Measurements from ENCODE around the gene KDM5C. TPM values are rescaled to one million over a fixed set of nuclear protein-coding genes. Genes with fewer than 3 reads are reported as not detected.

The KDM5C gene
- total RNA-seq, 6 experiments from 2014 or later = 57.9 to 65.9 (median 61.4) TPM

DNA sequence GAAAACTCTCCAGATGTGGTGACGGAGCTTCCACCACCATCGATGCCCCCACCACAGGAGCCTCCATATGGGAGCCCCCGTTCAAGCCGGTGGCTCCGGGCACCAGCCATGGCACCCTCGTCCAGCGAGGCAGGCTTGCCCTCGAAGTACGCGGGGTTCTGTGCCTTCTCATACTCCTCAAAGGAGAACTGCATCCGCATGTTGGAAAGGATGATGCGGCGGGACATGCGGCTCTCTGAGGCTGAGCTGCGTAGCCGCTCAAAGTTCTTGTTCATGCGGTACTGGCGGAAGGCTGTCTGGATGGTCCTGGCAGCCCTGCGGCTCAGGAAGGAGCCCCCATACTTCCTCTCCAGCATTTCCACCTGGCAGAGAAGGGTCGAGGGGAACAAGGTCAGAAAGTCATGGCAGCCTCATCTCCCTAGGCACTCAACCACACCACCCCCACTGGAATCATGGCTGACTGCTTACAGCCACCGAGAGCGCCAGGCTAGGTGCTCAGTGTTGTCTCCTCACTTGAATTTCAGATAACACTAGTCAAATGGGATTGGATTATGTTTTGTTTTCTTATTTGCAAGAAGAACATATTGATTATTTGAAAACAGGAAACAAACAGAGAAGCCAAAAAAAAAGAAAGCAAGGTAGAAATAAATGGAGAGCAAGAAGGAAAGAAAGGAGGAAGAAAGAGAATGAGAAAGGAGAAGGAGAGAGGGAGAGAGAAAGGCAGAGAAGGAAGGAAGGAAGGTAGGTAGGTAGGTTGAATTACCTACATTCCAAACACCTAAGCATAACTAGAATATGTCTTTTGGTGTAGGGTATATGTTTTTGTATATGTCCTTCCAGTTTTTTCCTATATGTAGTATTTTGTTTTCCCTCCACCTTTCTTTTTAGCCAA lies 29.8 kb upstream of the KDM5C start:
- no peaks in the 10 kb centered on the region for H3K4me1 Mint-ChIP-seq (ENCODE audit: low read depth)
- H3K4me3 Mint-ChIP-seq = no peak overlapping the region
- H3K27ac Mint-ChIP-seq = no peak overlapping the region
- peaks cover 3% of the 10 kb centered on the region for H3K27me3 Mint-ChIP-seq (ENCODE audit: insufficient read depth)
- no peaks in the 10 kb centered on the region for H3K9me3 Mint-ChIP-seq
- TF ChIP-seq, protein P1, sequence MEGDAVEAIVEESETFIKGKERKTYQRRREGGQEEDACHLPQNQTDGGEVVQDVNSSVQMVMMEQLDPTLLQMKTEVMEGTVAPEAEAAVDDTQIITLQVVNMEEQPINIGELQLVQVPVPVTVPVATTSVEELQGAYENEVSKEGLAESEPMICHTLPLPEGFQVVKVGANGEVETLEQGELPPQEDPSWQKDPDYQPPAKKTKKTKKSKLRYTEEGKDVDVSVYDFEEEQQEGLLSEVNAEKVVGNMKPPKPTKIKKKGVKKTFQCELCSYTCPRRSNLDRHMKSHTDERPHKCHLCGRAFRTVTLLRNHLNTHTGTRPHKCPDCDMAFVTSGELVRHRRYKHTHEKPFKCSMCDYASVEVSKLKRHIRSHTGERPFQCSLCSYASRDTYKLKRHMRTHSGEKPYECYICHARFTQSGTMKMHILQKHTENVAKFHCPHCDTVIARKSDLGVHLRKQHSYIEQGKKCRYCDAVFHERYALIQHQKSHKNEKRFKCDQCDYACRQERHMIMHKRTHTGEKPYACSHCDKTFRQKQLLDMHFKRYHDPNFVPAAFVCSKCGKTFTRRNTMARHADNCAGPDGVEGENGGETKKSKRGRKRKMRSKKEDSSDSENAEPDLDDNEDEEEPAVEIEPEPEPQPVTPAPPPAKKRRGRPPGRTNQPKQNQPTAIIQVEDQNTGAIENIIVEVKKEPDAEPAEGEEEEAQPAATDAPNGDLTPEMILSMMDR (IDR thresholded peaks at IDR 0.05) = no peak
- H3K36me3 Mint-ChIP-seq (ENCODE audit: low read depth) = peaks cover 8% of the 10 kb centered on the region; the same call in 1 of the 2 replicates
- no peak for DNase-seq

GRCh38 chrX:53253293-53254020 lies 28.4 kb upstream of the KDM5C start:
- peaks cover 8% of the 10 kb centered on the region; the same call in 1 of the 2 replicates for H3K36me3 Mint-ChIP-seq (ENCODE audit: low read depth)
- no peak overlapping the region for H3K4me3 Mint-ChIP-seq
- TF ChIP-seq, protein P1 (IDR thresholded peaks at IDR 0.05) = no peak
- H3K9me3 Mint-ChIP-seq = no peaks in the 10 kb centered on the region
- H3K27me3 Mint-ChIP-seq (ENCODE audit: insufficient read depth) = peaks cover 3% of the 10 kb centered on the region
- no peak for DNase-seq
- H3K27ac Mint-ChIP-seq = no peak overlapping the region
- H3K4me1 Mint-ChIP-seq (ENCODE audit: low read depth) = no peaks in the 10 kb centered on the region

- TF ChIP-seq, protein P1 (IDR thresholded peaks at IDR 0.05) = no peak
- Mint-ChIP-seq H3K4me1 (ENCODE audit: low read depth) (no peaks in the 10 kb centered on the region), H3K9me3 (no peaks in the 10 kb centered on the region), H3K36me3 (ENCODE audit: low read depth) (peaks cover 11% of the 10 kb centered on the region; the same call in 1 of the 2 replicates), H3K4me3 (no peak overlapping the region), H3K27me3 (ENCODE audit: insufficient read depth) (peaks cover 3% of the 10 kb centered on the region), H3K27ac (no peak overlapping the region)
- no peak for DNase-seq
Measured at GRCh38 chrX:53251307-53251706, 26.3 kb upstream of the KDM5C start.

GRCh38 chrX:53250556-53250955 lies 25.5 kb upstream of the KDM5C start:
- Mint-ChIP-seq H3K4me1 (ENCODE audit: low read depth) (no peaks in the 10 kb centered on the region), H3K27me3 (ENCODE audit: insufficient read depth) (peaks cover 3% of the 10 kb centered on the region; the same call in 1 of the 2 replicates), H3K27ac (no peak overlapping the region), H3K9me3 (no peaks in the 10 kb centered on the region), H3K4me3 (no peak overlapping the region), H3K36me3 (ENCODE audit: low read depth) (peaks cover 14% of the 10 kb centered on the region; the same call in 1 of the 2 replicates)
- TF ChIP-seq, protein P1 (IDR thresholded peaks at IDR 0.05) = no peak
- DNase-seq = no peak

GRCh38 chrX:53249408-53250042 lies 24.5 kb upstream of the KDM5C start:
- TF ChIP-seq, protein P1 (IDR thresholded peaks at IDR 0.05) = no peak

More at GRCh38 chrX:53249408-53250042, 24.5 kb upstream of the KDM5C start:
- no peak for DNase-seq
- Mint-ChIP-seq H3K27me3 (ENCODE audit: insufficient read depth) (peaks cover 3% of the 10 kb centered on the region; the same call in 1 of the 2 replicates), H3K4me3 (no peak overlapping the region), H3K27ac (no peak overlapping the region), H3K36me3 (ENCODE audit: low read depth) (peaks cover 14% of the 10 kb centered on the region; the same call in 1 of the 2 replicates), H3K4me1 (ENCODE audit: low read depth) (no peaks in the 10 kb centered on the region), H3K9me3 (no peaks in the 10 kb centered on the region)

Measured in HFFc6 (cell line).